ENCODE results near the gene SMC4. TPM values are rescaled to one million over a fixed set of nuclear protein-coding genes. Genes with fewer than 3 reads are reported as not detected.

SMC4 gene
- total and polyA plus RNA-seq, 2 of the 8 experiments (the other 6 are each of a cell fraction or from before 2014, with no cell fraction given), result 26.6 to 118 TPM

- TF ChIP-seq ATF2 (IDR thresholded peaks at IDR 0.05; ENCODE audit: low read length) (no peak), POU5F1 (IDR thresholded peaks at IDR 0.05; ENCODE audit: low read depth, low read length) (no peak), HDAC6 (IDR thresholded peaks at IDR 0.05; ENCODE audit: low read depth, low read length) (no peak), ATF3 (IDR thresholded peaks at IDR 0.05; ENCODE audit: insufficient read depth, low read depth, low read length) (no peak), JUN (IDR thresholded peaks at IDR 0.05; ENCODE audit: low read depth, low read length) (no peak), EP300 (IDR thresholded peaks at IDR 0.05; ENCODE audit: borderline replicate concordance in 1 of 2, low read depth in 2 of 2, low read length in 2 of 2) (no peak)
These were observed 33.5 kb upstream of the SMC4 start (continued) for GRCh38 chr3:160365869-160366522.
